ENCODE data around the gene ASTN2. TPM values are rescaled to one million over a fixed set of nuclear protein-coding genes. Genes with fewer than 3 reads are reported as not detected.

Gene ASTN2
- total RNA-seq, 1 donor from 2014 or later, result 2.3 TPM

GRCh38 chr9:116800885-116801284 is 614.0 kb downstream of the ASTN2 start:
- Histone ChIP-seq H3K4me3 (no peak overlapping the region), H3K9me3 (no peaks in the 10 kb centered on the region), H3K27ac (no peak overlapping the region), H3K27me3 (no peaks in the 10 kb centered on the region), H3K4me1 (no peaks in the 10 kb centered on the region), H3K36me3 (no peaks in the 10 kb centered on the region)
- DNase-seq (ENCODE audit: low spot score in 2 of 2), result no peak
- TF ChIP-seq CTCF (IDR thresholded peaks at IDR 0.05), result no peak
- intact Hi-C loops (cut with DNase I), result no loop called here

GRCh38 chr9:116800074-116800473 is 614.8 kb downstream of the ASTN2 start:
- Histone ChIP-seq H3K4me3 (no peak overlapping the region), H3K4me1 (no peaks in the 10 kb centered on the region), H3K27ac (no peak overlapping the region), H3K9me3 (no peaks in the 10 kb centered on the region), H3K27me3 (no peaks in the 10 kb centered on the region), H3K36me3 (no peaks in the 10 kb centered on the region)
- TF ChIP-seq CTCF (IDR thresholded peaks at IDR 0.05), result no peak
- intact Hi-C loops (cut with DNase I), result no loop called here
- no peak for DNase-seq (ENCODE audit: low spot score in 2 of 2)

- no peak overlapping the region for H3K4me3 ChIP-seq
- TF ChIP-seq CTCF (IDR thresholded peaks at IDR 0.05), result no peak
- no peak for DNase-seq (ENCODE audit: low spot score in 2 of 2)
- H3K27me3 ChIP-seq, result no peaks in the 10 kb centered on the region
- no peak overlapping the region for H3K27ac ChIP-seq
- H3K9me3 ChIP-seq, result no peaks in the 10 kb centered on the region
- intact Hi-C loops (cut with DNase I), result no loop called here
- no peaks in the 10 kb centered on the region for H3K36me3 ChIP-seq
- H3K4me1 ChIP-seq, result no peaks in the 10 kb centered on the region
These were observed 616.3 kb downstream of the ASTN2 start for GRCh38 chr9:116798521-116798920.

GRCh38 chr9:116797276-116797675 is 617.6 kb downstream of the ASTN2 start:
- Histone ChIP-seq H3K36me3 (no peaks in the 10 kb centered on the region), H3K27me3 (no peaks in the 10 kb centered on the region), H3K4me1 (no peaks in the 10 kb centered on the region), H3K27ac (no peak overlapping the region), H3K4me3 (no peak overlapping the region), H3K9me3 (no peaks in the 10 kb centered on the region)
- DNase-seq (ENCODE audit: low spot score in 2 of 2), result no peak
- TF ChIP-seq CTCF (IDR thresholded peaks at IDR 0.05), result no peak
- intact Hi-C loops (cut with DNase I), result no loop called here

- H3K4me3 ChIP-seq, result no peak overlapping the region
- H3K9me3 ChIP-seq, result no peaks in the 10 kb centered on the region
- intact Hi-C loops (cut with DNase I), result no loop called here
- H3K27me3 ChIP-seq, result no peaks in the 10 kb centered on the region
- no peak for DNase-seq (ENCODE audit: low spot score in 2 of 2)
- no peak overlapping the region for H3K27ac ChIP-seq
- H3K4me1 ChIP-seq, result no peaks in the 10 kb centered on the region
- no peaks in the 10 kb centered on the region for H3K36me3 ChIP-seq
- no peak for TF ChIP-seq CTCF (IDR thresholded peaks at IDR 0.05)
These were observed 618.2 kb downstream of the ASTN2 start for GRCh38 chr9:116796669-116797068.

- Histone ChIP-seq H3K36me3 (no peaks in the 10 kb centered on the region), H3K27ac (no peak overlapping the region), H3K4me3 (no peak overlapping the region), H3K27me3 (no peaks in the 10 kb centered on the region), H3K9me3 (no peaks in the 10 kb centered on the region), H3K4me1 (no peaks in the 10 kb centered on the region)
- intact Hi-C loops (cut with DNase I), result no loop called here
- no peak for TF ChIP-seq CTCF (IDR thresholded peaks at IDR 0.05)
- no peak for DNase-seq (ENCODE audit: low spot score in 2 of 2)
These were observed 619.0 kb downstream of the ASTN2 start for GRCh38 chr9:116795821-116796220.

Data from ascending aorta (tissue), 2 donors.